Natural killer cell treated with Interleukin-12 subunit alpha and Interleukin-12 subunit beta and Interleukin-15 and Interleukin-18, amount 100 ng/mL, for 72 hours (primary cell): ENCODE data around the gene UQCR10. TPM values are rescaled to one million over a fixed set of nuclear protein-coding genes. Genes with fewer than 3 reads are reported as not detected.

ENCODE experiments used
- ATAC-seq, 2 donors: fragments of 150-1000 bp; cut with Tn5 transposase in 1 of 2; sonication (Bioruptor Pico), chemical (Tn5 transposase) in 1 of 2; 2 replicates each; pipeline ENCODE4 v1.10.0; 2021
- DNase-seq: peaks from one replicate; pipeline ENCODE4 v3.0.0; 2022; ENCODE audit warnings: low spot score
- H3K27ac Mint-ChIP-seq, 2 donors: 1 replicate in 1 of 2; 2 replicates in 1 of 2; pipeline ENCODE4 v1.8.0; 2022; ENCODE audit warnings: mixed read lengths in 2 of 2, mild to moderate bottlenecking in 1 of 2, moderate library complexity in 1 of 2
- H3K27me3 Mint-ChIP-seq, 2 donors: 1 replicate in 1 of 2; 2 replicates in 1 of 2; pipeline ENCODE4 v1.8.0; 2022; ENCODE audit warnings: mixed read lengths in 2 of 2
- H3K36me3 Mint-ChIP-seq: one replicate; pipeline ENCODE4 v1.8.0; 2022; ENCODE audit warnings: mixed read lengths
- H3K4me1 Mint-ChIP-seq, 2 donors: 1 replicate in 1 of 2; 2 replicates in 1 of 2; pipeline ENCODE4 v1.8.0; 2022; ENCODE audit warnings: low read depth in 2 of 2, mixed read lengths in 2 of 2, mild to moderate bottlenecking in 1 of 2
- H3K4me3 Mint-ChIP-seq: one replicate; pipeline ENCODE4 v1.8.0; 2022; ENCODE audit warnings: mixed read lengths
- H3K9me3 Mint-ChIP-seq: 2 replicates; pipeline ENCODE4 v1.8.0; 2022; ENCODE audit warnings: mixed read lengths
- total RNA-seq, 2 donors: library from RNA; stranded (reverse); gene quantifications; one replicate each; pipeline ENCODE4 v1.2.3, GENCODE V29; 2022

The UQCR10 gene
- 10 to 100 TPM; 59.1 to 86.2 TPM for total RNA-seq

DNA sequence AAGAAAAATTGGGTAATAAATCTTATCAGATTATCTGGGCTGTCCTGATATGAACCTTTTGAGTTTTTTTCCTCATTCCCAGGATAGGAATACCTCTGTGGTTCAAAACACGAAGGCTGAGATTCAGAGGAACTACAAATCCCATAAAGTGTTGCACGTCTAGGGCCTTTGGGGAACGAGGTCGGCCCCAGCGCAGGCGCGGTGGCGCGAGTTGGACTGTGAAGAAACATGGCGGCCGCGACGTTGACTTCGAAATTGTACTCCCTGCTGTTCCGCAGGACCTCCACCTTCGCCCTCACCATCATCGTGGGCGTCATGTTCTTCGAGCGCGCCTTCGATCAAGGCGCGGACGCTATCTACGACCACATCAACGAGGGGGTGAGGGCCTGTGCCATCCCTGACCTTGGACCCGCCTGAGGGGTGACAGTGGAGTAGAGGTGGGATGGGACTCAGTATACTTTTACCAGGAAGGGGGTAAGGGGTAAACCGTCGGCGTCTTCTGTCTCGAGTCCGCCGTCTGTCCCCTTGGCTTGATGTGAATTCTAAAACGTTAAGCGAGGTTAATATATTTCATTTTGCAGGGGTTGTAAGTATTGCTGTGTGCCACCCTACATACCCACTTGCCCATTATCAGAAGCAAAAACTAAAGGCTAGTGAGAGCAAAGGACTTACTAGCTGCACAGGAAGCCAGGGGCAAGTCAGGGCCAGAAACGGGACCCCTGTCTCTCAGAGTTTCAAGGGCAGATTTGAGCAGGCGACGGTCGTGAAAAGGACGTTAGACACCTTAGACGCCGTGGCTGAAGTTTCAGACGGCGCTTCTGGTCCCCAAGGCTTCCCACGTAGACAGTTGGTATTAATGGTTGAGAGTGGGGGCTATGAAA lies at the start of gene UQCR10:
Gene UQCR10, plus strand, starts transcription at position 199 of the 881 bp plus-strand sequence. Its CDS starts 30 bp downstream, at position 229.
- DNase-seq (peak; percentile 95), ATAC-seq (peak; percentile 89 to 91)
- H3K27me3 Mint-ChIP-seq = no peaks in the 10 kb centered on the region
- H3K36me3 Mint-ChIP-seq = peaks cover 4% of the 10 kb centered on the region
- H3K4me3 Mint-ChIP-seq = peak within 1 kb of the TSS; percentile 97
- peaks cover 22 to 32% of the 10 kb centered on the region in 2 donors for H3K4me1 Mint-ChIP-seq
- peak within 1 kb of the TSS; percentile 99 for H3K27ac Mint-ChIP-seq
- H3K9me3 Mint-ChIP-seq = no peaks in the 10 kb centered on the region

DNA sequence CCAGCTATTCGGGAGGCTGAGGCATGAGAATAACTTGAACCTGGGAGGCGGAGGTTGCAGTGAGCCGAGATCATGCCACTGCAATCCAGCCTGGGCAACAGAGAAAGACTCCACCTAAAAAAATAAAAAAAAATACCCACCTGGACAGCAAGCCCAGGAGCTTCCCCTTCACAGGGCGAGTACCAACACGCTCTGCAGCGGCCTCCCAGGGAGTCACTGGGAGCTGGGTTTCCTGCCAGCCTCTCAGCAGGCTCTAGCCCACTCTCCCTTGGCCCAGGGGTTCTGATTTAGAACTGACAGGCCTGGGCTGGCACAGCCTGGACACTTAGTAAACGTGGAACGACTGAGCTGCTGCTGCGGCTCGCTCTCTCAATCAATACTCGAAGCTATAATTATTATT lies 49.4 kb upstream of the UQCR10 start:
- Mint-ChIP-seq H3K9me3 (no peaks in the 10 kb centered on the region), H3K4me1 (no peaks in the 10 kb centered on the region), H3K27ac (no peak overlapping the region), H3K36me3 (no peaks in the 10 kb centered on the region), H3K27me3 (peaks cover 20 to 24% of the 10 kb centered on the region in 2 donors), H3K4me3 (no peak overlapping the region)
- DNase-seq (no peak), ATAC-seq (no peak)

DNA sequence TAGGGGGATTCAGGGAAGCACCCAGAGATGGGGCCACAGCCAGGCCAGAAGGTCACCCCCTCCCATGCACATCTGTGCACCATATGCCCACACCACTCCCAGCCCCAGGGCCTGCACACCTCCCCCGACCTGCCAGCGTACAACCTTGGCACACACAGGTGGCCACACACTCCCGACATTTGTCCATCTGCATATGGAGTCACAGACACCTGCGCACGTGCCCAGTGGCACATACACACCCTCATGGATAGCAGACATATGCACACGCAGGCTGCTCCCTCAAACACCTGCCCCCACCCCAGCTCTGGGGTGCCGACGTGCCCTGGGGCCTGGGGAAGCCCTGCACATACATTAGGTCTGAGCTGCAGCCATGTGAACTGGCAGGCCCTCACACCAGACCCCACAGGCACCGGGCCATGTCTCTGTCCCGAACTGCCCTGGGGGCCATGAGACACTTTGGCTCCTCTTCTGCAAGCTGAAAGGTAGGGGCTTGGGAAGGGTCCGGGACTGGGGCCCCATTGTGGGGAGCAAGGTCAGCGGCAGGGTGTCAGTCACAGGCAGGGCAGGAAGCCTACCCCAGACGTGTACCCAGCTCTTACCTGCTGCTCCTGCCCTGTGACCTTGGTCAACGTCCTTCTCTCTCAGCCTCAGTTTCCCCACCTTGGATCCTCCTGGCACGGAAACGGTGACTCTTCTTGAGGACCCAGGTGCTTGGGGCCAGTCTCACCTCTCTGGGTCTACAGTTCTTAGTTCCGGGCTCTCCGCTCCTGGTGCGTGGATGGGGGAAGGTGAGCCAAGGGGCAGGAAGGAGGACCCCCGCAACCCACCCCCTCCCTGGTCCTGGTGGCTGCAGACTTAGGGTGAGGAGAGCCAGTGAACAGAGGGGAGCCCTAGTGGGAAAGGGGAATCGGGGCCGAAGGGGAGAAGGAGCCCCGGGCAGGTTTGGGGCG lies 47.9 kb upstream of the UQCR10 start:
- no peak overlapping the region for H3K4me3 Mint-ChIP-seq
- no peak for ATAC-seq
- no peaks in the 10 kb centered on the region for H3K36me3 Mint-ChIP-seq
- no peak for DNase-seq
- peaks cover 20 to 24% of the 10 kb centered on the region in 2 donors for H3K27me3 Mint-ChIP-seq
- no peak overlapping the region for H3K27ac Mint-ChIP-seq
- no peaks in the 10 kb centered on the region for H3K4me1 Mint-ChIP-seq
- H3K9me3 Mint-ChIP-seq = no peaks in the 10 kb centered on the region

DNA sequence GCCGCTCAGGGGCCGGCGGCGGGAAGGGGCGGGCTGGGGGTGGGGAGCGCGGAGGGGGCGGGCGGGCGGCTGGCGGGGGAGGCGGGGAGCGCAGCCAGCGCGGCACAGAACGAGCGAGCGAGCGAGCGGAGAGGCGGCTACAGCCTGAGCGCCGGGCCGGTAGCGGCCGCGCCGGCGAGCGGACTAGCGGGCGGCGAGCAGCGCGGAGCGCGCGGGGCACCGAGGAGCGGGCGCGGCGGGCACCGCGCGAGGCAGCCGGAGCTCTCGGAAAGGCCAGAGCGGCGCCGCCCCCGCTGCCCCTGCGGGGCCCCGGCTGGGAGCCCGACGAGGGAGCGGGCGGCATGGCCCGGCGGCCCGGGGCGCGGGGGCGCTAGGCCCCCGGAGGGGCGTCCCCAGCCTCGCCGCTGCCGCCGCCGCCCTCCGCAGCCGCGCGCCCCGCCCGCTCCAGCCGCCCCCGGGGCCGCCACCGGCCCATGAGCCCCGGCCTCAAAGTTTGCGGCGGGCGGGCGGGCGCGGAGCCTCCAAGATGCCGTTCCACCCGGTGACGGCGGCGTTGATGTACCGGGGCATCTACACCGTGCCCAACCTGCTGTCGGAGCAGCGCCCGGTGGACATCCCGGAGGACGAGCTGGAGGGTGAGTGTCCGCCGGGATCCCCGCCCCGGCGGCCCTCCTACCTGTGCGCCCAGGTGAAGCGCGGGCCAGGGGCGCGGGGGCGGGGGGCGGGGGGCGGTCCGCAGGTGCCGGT lies 47.1 kb upstream of the UQCR10 start, which contains the start of gene CABP7:
Gene CABP7, plus strand, starts transcription at position 105 of the 747 bp plus-strand sequence. Its CDS starts 422 bp downstream, at position 527.
- H3K4me3 Mint-ChIP-seq = no peak within 1 kb of the TSS
- DNase-seq (no peak), ATAC-seq (no peak)
- no peaks in the 10 kb centered on the region for H3K4me1 Mint-ChIP-seq
- no peaks in the 10 kb centered on the region for H3K36me3 Mint-ChIP-seq
- peaks cover 20 to 24% of the 10 kb centered on the region in 2 donors for H3K27me3 Mint-ChIP-seq
- H3K27ac Mint-ChIP-seq = no peak within 1 kb of the TSS
- no peaks in the 10 kb centered on the region for H3K9me3 Mint-ChIP-seq

DNA sequence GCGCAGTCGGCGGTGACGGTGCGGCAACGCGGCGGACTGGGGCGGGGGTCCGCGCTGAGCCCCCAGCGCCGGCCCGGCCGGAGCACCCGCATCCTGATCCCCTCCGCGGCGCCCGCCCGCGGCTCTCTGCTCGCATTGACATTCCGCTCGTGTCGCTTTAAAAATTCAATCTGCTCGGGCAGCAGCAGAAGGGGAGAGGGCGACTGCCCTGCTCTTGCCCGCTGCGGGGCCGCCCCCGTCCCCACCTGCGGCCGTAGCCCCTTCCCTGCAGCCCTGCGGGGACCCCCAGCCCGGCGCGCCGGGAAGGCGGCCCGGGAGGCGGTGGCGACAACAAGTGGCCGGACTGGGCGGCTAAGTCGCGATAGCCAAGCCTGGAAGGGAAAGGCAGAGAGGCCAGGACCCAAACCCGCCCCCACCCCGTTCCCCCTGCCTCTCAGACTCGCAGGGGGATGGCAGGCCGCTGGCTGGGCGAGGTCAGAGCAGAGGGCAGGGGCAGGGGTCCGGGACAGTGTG lies 46.3 kb upstream of the UQCR10 start:
- ATAC-seq (no peak), DNase-seq (no peak)
- Mint-ChIP-seq H3K27me3 (peaks cover 20 to 24% of the 10 kb centered on the region in 2 donors), H3K9me3 (no peaks in the 10 kb centered on the region), H3K4me3 (no peak overlapping the region), H3K36me3 (no peaks in the 10 kb centered on the region), H3K27ac (no peak overlapping the region), H3K4me1 (no peaks in the 10 kb centered on the region)

DNA sequence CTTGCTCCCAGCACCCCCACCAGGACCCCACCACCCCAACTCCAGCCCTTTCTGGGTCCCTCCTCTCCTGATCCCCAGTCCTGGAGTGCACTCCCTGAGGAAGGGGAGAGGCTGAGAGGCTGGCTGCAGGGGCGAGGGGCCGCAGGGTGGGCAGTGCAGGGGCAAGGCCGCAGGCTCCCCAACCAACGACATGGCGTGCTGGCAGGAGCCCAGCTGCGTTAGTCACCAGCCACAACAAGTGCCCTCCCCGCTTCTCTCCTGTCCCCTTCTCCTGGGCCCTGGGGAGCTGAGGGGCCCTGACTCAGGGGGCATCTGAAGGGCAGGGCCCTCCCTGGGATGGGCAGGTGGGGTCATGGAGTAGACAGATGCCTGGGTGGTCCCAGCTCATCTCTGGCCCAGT lies 45.0 kb upstream of the UQCR10 start:
- H3K4me3 Mint-ChIP-seq = no peak overlapping the region
- H3K27me3 Mint-ChIP-seq = peaks cover 17 to 19% of the 10 kb centered on the region in 2 donors
- H3K36me3 Mint-ChIP-seq = no peaks in the 10 kb centered on the region
- H3K9me3 Mint-ChIP-seq = no peaks in the 10 kb centered on the region
- H3K4me1 Mint-ChIP-seq = no peaks in the 10 kb centered on the region
- DNase-seq (no peak), ATAC-seq (no peak)
- H3K27ac Mint-ChIP-seq = no peak overlapping the region

DNA sequence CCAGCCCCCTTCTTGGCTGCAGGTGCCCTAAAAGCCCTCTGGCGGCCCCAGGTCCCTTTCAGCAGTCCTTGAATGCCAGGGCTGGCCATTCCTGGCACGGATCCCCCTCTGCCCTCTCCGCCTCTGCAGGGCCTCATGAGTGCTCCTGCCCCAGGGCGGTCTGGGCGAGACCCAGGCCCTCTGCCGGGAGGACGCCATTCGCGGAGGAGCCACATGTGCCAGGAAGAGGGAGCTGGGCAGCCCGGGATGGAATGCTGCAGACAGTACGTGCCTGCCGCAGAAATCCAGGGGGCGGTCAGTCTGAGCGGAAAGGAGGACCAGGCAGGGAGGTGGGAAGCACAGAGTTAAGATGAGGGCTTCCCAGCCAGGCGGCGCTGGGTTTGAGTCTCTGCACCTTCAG lies 44.6 kb upstream of the UQCR10 start:
- Mint-ChIP-seq H3K4me1 (no peaks in the 10 kb centered on the region), H3K9me3 (no peaks in the 10 kb centered on the region), H3K27me3 (peaks cover 16 to 17% of the 10 kb centered on the region in 2 donors), H3K4me3 (no peak overlapping the region), H3K27ac (no peak overlapping the region), H3K36me3 (no peaks in the 10 kb centered on the region)
- DNase-seq (no peak), ATAC-seq (no peak)

DNA sequence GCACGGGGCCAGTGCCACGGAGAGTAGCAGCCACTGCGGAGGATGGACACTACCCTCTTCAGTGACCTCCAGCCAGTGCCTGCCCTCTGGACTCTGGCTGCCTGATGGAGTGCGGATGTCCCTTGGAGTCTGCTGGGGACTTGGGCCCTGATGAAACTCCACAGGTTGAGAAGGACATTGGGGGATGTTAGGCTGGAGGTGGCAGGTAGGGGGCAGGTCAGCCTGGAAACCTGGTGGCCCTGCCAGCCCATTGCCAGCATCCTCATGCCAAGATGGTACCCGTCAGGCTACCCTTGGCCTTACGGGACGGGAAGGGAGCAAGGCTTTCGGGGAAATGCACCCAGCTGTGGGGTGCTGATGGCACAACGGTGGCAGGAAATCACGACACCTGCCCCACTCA lies 43.4 kb upstream of the UQCR10 start:
- Mint-ChIP-seq H3K9me3 (no peaks in the 10 kb centered on the region), H3K27ac (no peak overlapping the region), H3K27me3 (peaks cover 9 to 10% of the 10 kb centered on the region in 2 donors), H3K36me3 (no peaks in the 10 kb centered on the region), H3K4me1 (no peaks in the 10 kb centered on the region), H3K4me3 (no peak overlapping the region)
- DNase-seq (no peak), ATAC-seq (no peak)

DNA sequence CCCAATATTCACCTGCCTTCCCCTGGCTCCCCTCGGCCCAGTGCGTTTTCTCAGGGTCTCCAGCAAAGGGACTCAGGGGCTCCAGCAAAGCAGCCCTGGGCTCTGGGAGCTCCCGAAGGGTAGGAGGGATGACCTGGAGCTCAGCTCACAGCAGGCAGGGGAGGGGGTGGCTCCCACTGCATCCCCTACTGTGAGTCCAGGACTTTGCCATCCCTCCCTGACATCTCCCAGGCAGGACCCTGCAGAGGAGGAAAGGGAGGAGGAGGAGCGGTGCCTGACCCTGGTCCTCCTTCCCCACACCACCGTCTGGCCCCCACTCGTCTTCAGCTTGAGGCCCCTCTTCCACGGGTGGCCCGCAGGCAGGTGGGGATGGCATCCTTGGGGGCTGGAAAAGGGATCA lies 42.3 kb upstream of the UQCR10 start:
- H3K27me3 Mint-ChIP-seq = peaks cover 0 to 4% of the 10 kb centered on the region in 2 donors
- ATAC-seq (no peak), DNase-seq (no peak)
- no peak overlapping the region for H3K4me3 Mint-ChIP-seq
- H3K4me1 Mint-ChIP-seq = no peaks in the 10 kb centered on the region
- no peaks in the 10 kb centered on the region for H3K9me3 Mint-ChIP-seq
- H3K27ac Mint-ChIP-seq = no peak overlapping the region
- no peaks in the 10 kb centered on the region for H3K36me3 Mint-ChIP-seq

DNA sequence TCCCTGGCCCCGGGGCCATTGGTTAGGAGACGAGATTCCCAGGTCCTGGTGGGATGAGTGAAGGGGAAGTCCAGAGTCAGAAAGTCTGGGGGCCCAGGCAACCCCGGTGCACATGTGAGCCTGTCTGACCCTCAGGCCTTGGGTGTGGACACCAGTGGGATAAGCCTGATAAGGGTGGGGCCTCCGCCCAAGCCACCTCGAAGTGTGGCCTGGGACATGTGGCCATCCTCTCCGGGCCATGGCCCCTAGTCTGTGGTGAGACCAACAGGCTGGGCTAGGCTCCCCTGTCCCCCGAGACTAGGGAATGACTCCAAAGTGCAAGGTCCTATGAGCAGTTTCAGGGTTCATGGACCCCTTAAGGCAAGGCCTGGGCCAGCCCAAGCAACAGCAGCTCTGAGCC lies 41.1 kb upstream of the UQCR10 start:
- no peak overlapping the region for H3K27ac Mint-ChIP-seq
- DNase-seq = no peak
- no peak overlapping the region for H3K4me3 Mint-ChIP-seq
- H3K27me3 Mint-ChIP-seq = peaks cover 0 to 4% of the 10 kb centered on the region in 2 donors
- H3K9me3 Mint-ChIP-seq = no peaks in the 10 kb centered on the region
- ATAC-seq = no peak
- no peaks in the 10 kb centered on the region for H3K4me1 Mint-ChIP-seq
- H3K36me3 Mint-ChIP-seq = no peaks in the 10 kb centered on the region

DNA sequence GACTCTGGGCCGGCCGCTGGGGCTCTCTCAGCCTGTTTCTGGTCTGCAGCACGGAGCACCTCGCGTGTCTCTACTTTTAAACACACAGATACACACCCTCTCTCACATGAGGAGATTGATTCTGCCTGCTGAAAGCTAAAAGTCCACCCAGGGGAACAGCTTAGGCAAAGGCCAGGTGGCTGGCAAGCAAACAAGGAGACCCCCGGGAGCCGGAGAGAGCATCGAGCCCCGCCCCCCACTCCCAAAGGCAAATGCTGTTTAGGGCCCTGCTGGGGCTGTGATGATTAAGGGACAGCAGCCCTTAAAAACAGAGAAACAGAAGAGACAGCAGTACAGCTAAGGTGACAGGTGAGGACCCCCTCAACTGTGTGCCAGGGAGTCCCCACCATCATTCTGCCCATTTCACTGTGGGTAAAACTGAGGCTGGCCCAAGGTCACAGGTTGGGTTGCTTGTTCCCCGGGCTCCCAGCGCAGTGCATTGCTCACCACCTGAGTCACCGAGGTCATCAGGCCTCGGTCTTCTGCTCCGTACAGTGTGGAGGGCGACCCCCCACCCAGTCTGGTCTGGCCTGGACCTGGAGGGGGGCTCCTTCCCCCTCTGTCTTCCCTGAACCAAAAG lies 40.5 kb upstream of the UQCR10 start:
- DNase-seq = no peak
- Mint-ChIP-seq H3K27me3 (peaks cover 0 to under 1% of the 10 kb centered on the region in 2 donors), H3K4me3 (no peak overlapping the region), H3K27ac (no peak overlapping the region), H3K4me1 (no peaks in the 10 kb centered on the region), H3K36me3 (no peaks in the 10 kb centered on the region), H3K9me3 (no peaks in the 10 kb centered on the region)
- ATAC-seq = no peak

DNA sequence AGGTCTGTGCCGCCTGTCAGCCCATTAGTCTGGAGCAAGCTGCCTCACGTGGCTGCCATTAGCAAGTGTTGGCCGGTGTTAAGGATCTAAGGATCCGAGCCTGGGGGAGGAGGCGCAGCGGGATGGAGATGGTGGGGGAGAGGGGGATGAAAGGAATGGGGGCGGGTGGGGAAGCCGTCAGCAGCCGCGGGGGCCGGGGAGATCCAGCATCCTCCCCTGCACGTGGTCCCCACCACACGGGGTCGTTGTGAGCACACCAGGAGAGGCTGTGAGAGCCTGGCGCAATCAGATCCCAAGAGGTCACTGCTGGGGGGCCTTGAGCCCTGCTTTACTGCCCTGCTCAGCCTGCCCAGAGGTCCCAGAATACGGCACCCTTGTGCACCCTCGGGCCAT lies 40.0 kb upstream of the UQCR10 start:
- H3K4me3 Mint-ChIP-seq = no peak overlapping the region
- no peaks in the 10 kb centered on the region for H3K36me3 Mint-ChIP-seq
- no peaks in the 10 kb centered on the region for H3K27me3 Mint-ChIP-seq
- no peak for DNase-seq
- H3K27ac Mint-ChIP-seq = no peak overlapping the region
- no peaks in the 10 kb centered on the region for H3K4me1 Mint-ChIP-seq
- no peak for ATAC-seq
- H3K9me3 Mint-ChIP-seq = no peaks in the 10 kb centered on the region

DNA sequence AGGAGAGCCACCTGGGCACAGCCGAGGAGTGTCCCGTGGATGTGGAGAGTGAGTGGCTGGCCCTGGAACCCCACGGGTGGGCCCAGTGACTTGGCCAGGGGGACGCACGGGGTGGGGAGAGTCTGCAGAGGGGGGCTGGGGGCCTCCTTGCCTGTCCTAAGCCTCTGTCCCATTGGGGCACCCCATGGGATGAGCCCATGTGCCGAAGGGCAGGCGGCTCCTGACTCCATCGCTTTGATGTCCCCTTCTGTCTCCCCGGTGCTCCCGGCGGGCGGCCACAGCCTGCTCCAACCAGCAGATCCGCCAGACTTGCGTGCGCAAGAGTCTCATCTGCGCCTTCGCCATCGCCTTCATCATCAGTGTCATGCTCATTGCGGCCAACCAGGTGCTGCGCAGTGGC lies 38.0 kb upstream of the UQCR10 start:
- Mint-ChIP-seq H3K27me3 (no peaks in the 10 kb centered on the region), H3K36me3 (no peaks in the 10 kb centered on the region), H3K9me3 (no peaks in the 10 kb centered on the region), H3K4me1 (no peaks in the 10 kb centered on the region), H3K4me3 (no peak overlapping the region), H3K27ac (no peak overlapping the region)
- ATAC-seq (no peak), DNase-seq (no peak)
